ENCODE data around the gene PTCD1.
"Not testable (repeated sequence)": the region's sequence is repeated elsewhere in the genome, so short reads cannot be mapped to it uniquely, and the experiment has no call there.

Gene PTCD1

GRCh38 chr7:99387912-99388311 lies 50.7 kb downstream of the PTCD1 start:
- no peak for DNase-seq (ENCODE audit: low read depth in 4 of 4, low spot score in 1 of 4)

- not testable (repeated sequence) for DNase-seq (ENCODE audit: low read depth in 4 of 4, low spot score in 1 of 4)
These were observed 51.4 kb downstream of the PTCD1 start for GRCh38 chr7:99387239-99387635.

GRCh38 chr7:99386584-99387238 lies 51.9 kb downstream of the PTCD1 start:
- no peak for DNase-seq (ENCODE audit: low read depth in 4 of 4, low spot score in 1 of 4)

GRCh38 chr7:99385564-99385963 lies 53.0 kb downstream of the PTCD1 start:
- no peak for DNase-seq (ENCODE audit: low read depth in 4 of 4, low spot score in 1 of 4)

- DNase-seq (ENCODE audit: low read depth in 4 of 4, low spot score in 1 of 4), result no peak
These were observed 54.1 kb downstream of the PTCD1 start for GRCh38 chr7:99384523-99384922.

GRCh38 chr7:99383791-99384370 lies 54.7 kb downstream of the PTCD1 start:
- DNase-seq (ENCODE audit: low read depth in 4 of 4, low spot score in 1 of 4), result no peak

- no peak for DNase-seq (ENCODE audit: low read depth in 4 of 4, low spot score in 1 of 4)
These were observed 55.4 kb downstream of the PTCD1 start for GRCh38 chr7:99383203-99383602.

- no peak for DNase-seq (ENCODE audit: low read depth in 4 of 4, low spot score in 1 of 4)
These were observed 56.9 kb downstream of the PTCD1 start for GRCh38 chr7:99381664-99382075.

GRCh38 chr7:99380823-99381663 lies 57.6 kb downstream of the PTCD1 start:
- peak; percentile 61 to 83 (median 70) for DNase-seq (ENCODE audit: low read depth in 4 of 4, low spot score in 1 of 4)

GRCh38 chr7:99380032-99380822 lies 58.4 kb downstream of the PTCD1 start:
- no peak for DNase-seq (ENCODE audit: low read depth in 4 of 4, low spot score in 1 of 4)

GRCh38 chr7:99379693-99380031 lies 58.9 kb downstream of the PTCD1 start:
- not testable (repeated sequence) for DNase-seq (ENCODE audit: low read depth in 4 of 4, low spot score in 1 of 4)

GRCh38 chr7:99379043-99379577 lies 59.5 kb downstream of the PTCD1 start:
- peak in 1 of 4 experiments; percentile 32 for DNase-seq (ENCODE audit: low read depth in 4 of 4, low spot score in 1 of 4)

- peak in 1 of 4 experiments; percentile 60 for DNase-seq (ENCODE audit: low read depth in 4 of 4, low spot score in 1 of 4)
These were observed 63.4 kb downstream of the PTCD1 start for GRCh38 chr7:99375070-99375807.

- peak in 3 of 4 experiments; percentile 79 to 88 (median 80) for DNase-seq (ENCODE audit: low read depth in 4 of 4, low spot score in 1 of 4)
These were observed 64.2 kb downstream of the PTCD1 start, which contains the start of gene ARPC1B for GRCh38 chr7:99374111-99375064. ARPC1B (plus strand) TSS chr7:99374730; CDS start chr7:99385715, 10,985 bp downstream.

GRCh38 chr7:99373091-99374066 lies 65.2 kb downstream of the PTCD1 start:
- DNase-seq (ENCODE audit: low read depth in 4 of 4, low spot score in 1 of 4), result no peak

- no peak for DNase-seq (ENCODE audit: low read depth in 4 of 4, low spot score in 1 of 4)
These were observed 66.1 kb downstream of the PTCD1 start for GRCh38 chr7:99372275-99373090.

- DNase-seq (ENCODE audit: low read depth in 4 of 4, low spot score in 1 of 4), result no peak
These were observed 67.2 kb downstream of the PTCD1 start for GRCh38 chr7:99371376-99371920.

Data from stimulated activated CD4-positive, alpha-beta T cell treated with anti-CD3 and anti-CD28 coated beads, Interleukin-1b, Interleukin-23, amount 100 ng/mL, for 24 hours (primary cell).